ENCODE measurements around the gene NUP85. TPM values are rescaled to one million over a fixed set of nuclear protein-coding genes. Genes with fewer than 3 reads are reported as not detected.
A peak's percentile ranks its signal among the peaks of the same experiment; 100 is the strongest.

Gene NUP85
- total RNA-seq, 1 donor from 2014 or later, result 44.3 TPM

- H3K4me1 ChIP-seq (ENCODE audit: insufficient read depth, low read length), result no peaks in the 10 kb centered on the region
- Mint-ChIP-seq H3K27ac (ENCODE audit: unreplicated experiment) (no peak overlapping the region), H3K4me1 (ENCODE audit: low read depth, unreplicated experiment) (no peaks in the 10 kb centered on the region), H3K36me3 (ENCODE audit: low read depth, unreplicated experiment) (peaks cover 22% of the 10 kb centered on the region), H3K4me3 (ENCODE audit: unreplicated experiment) (no peak overlapping the region), H3K9me3 (ENCODE audit: unreplicated experiment) (no peaks in the 10 kb centered on the region), H3K27me3 (ENCODE audit: low read depth, unreplicated experiment) (no peaks in the 10 kb centered on the region)
- H3K79me2 ChIP-seq (ENCODE audit: insufficient read depth, low read length), result peaks cover 8% of the 10 kb centered on the region
- no peaks in the 10 kb centered on the region for H3K9me3 ChIP-seq (ENCODE audit: insufficient read depth, low read depth, low read length)
- H3K4me3 ChIP-seq (ENCODE audit: insufficient read depth, low read depth, low read length), result no peak overlapping the region
- H3K36me3 ChIP-seq (ENCODE audit: insufficient read depth, low read length), result peaks cover 41% of the 10 kb centered on the region
- no peak for DNase-seq (ENCODE audit: low read depth)
- no peak overlapping the region for H3K4me2 ChIP-seq (ENCODE audit: low read length)
- H3K9ac ChIP-seq (ENCODE audit: low read length), result no peak overlapping the region
- no peak for FAIRE-seq
- H2AFZ ChIP-seq (ENCODE audit: low read depth, low read length), result no peak overlapping the region
- TF ChIP-seq EZH2 (IDR thresholded peaks at IDR 0.05; ENCODE audit: insufficient read depth, low read length), result no peak
- TF ChIP-seq, protein P1, sequence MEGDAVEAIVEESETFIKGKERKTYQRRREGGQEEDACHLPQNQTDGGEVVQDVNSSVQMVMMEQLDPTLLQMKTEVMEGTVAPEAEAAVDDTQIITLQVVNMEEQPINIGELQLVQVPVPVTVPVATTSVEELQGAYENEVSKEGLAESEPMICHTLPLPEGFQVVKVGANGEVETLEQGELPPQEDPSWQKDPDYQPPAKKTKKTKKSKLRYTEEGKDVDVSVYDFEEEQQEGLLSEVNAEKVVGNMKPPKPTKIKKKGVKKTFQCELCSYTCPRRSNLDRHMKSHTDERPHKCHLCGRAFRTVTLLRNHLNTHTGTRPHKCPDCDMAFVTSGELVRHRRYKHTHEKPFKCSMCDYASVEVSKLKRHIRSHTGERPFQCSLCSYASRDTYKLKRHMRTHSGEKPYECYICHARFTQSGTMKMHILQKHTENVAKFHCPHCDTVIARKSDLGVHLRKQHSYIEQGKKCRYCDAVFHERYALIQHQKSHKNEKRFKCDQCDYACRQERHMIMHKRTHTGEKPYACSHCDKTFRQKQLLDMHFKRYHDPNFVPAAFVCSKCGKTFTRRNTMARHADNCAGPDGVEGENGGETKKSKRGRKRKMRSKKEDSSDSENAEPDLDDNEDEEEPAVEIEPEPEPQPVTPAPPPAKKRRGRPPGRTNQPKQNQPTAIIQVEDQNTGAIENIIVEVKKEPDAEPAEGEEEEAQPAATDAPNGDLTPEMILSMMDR (IDR thresholded peaks at IDR 0.05; ENCODE audit: insufficient read depth, low read depth, low read length), result no peak
- peaks cover 16% of the 10 kb centered on the region for H4K20me1 ChIP-seq (ENCODE audit: insufficient read depth, low read length)
- H3K27me3 ChIP-seq (ENCODE audit: insufficient read depth, low read length), result no peaks in the 10 kb centered on the region
- no peak overlapping the region for H3K27ac ChIP-seq (ENCODE audit: low read depth, low read length)
Observed at GRCh38 chr17:75218131-75218530, 12.7 kb downstream of the NUP85 start.

DNA sequence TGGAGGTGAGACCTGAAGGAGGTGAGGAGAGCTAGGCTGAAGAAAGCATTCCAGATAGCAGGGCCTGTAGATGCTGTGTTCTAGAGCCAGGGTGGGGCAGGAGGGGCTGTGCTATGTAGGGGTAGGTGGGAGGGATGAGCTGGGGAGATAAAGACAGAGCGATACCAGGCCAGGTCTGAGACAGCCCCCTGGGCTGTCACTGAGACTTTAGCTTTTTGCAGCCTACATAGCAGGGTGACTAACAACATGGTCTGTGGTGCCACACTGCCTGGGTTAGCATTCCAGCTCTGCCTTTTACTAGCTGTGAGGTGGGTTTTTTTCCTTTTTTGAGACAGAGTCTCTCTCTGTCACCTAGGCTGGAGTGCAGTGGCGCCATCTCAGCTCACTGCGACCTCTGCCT lies 14.3 kb downstream of the NUP85 start:
- H3K9me3 ChIP-seq (ENCODE audit: insufficient read depth, low read depth, low read length), result no peaks in the 10 kb centered on the region
- no peak overlapping the region for H2AFZ ChIP-seq (ENCODE audit: low read depth, low read length)
- no peak overlapping the region for H3K27ac ChIP-seq (ENCODE audit: low read depth, low read length)
- no peaks in the 10 kb centered on the region for H3K4me1 Mint-ChIP-seq (ENCODE audit: low read depth, unreplicated experiment)
- H3K4me2 ChIP-seq (ENCODE audit: low read length), result no peak overlapping the region
- H3K79me2 ChIP-seq (ENCODE audit: insufficient read depth, low read length), result peaks cover 8% of the 10 kb centered on the region
- H3K27ac Mint-ChIP-seq (ENCODE audit: unreplicated experiment), result no peak overlapping the region
- H3K4me3 Mint-ChIP-seq (ENCODE audit: unreplicated experiment), result peak overlapping the region; percentile 57
- H3K9ac ChIP-seq (ENCODE audit: low read length), result no peak overlapping the region
- H3K36me3 Mint-ChIP-seq (ENCODE audit: low read depth, unreplicated experiment), result peaks cover 22% of the 10 kb centered on the region
- H3K27me3 Mint-ChIP-seq (ENCODE audit: low read depth, unreplicated experiment), result no peaks in the 10 kb centered on the region
- H3K4me3 ChIP-seq (ENCODE audit: insufficient read depth, low read depth, low read length), result no peak overlapping the region
- DNase-seq (ENCODE audit: low read depth), result no peak
- peaks cover 37% of the 10 kb centered on the region for H3K36me3 ChIP-seq (ENCODE audit: insufficient read depth, low read length)
- peaks cover 16% of the 10 kb centered on the region for H4K20me1 ChIP-seq (ENCODE audit: insufficient read depth, low read length)
- no peak for FAIRE-seq
- no peaks in the 10 kb centered on the region for H3K27me3 ChIP-seq (ENCODE audit: insufficient read depth, low read length)
- no peak for TF ChIP-seq EZH2 (IDR thresholded peaks at IDR 0.05; ENCODE audit: insufficient read depth, low read length)
- TF ChIP-seq, protein P1 (IDR thresholded peaks at IDR 0.05; ENCODE audit: insufficient read depth, low read depth, low read length), result no peak
- H3K9me3 Mint-ChIP-seq (ENCODE audit: unreplicated experiment), result no peaks in the 10 kb centered on the region
- H3K4me1 ChIP-seq (ENCODE audit: insufficient read depth, low read length), result no peaks in the 10 kb centered on the region

GRCh38 chr17:75225016-75225415 lies 19.5 kb downstream of the NUP85 start:
- no peaks in the 10 kb centered on the region for H3K9me3 ChIP-seq (ENCODE audit: insufficient read depth, low read depth, low read length)
- TF ChIP-seq EZH2 (IDR thresholded peaks at IDR 0.05; ENCODE audit: insufficient read depth, low read length), result no peak
- TF ChIP-seq, protein P1 (IDR thresholded peaks at IDR 0.05; ENCODE audit: insufficient read depth, low read depth, low read length), result no peak
- FAIRE-seq (no peak), DNase-seq (ENCODE audit: low read depth) (no peak)
- no peak overlapping the region for H3K27ac ChIP-seq (ENCODE audit: low read depth, low read length)
- Mint-ChIP-seq H3K27ac (ENCODE audit: unreplicated experiment) (no peak overlapping the region), H3K4me3 (ENCODE audit: unreplicated experiment) (no peak overlapping the region), H3K36me3 (ENCODE audit: low read depth, unreplicated experiment) (peaks cover 15% of the 10 kb centered on the region), H3K27me3 (ENCODE audit: low read depth, unreplicated experiment) (no peaks in the 10 kb centered on the region), H3K4me1 (ENCODE audit: low read depth, unreplicated experiment) (no peaks in the 10 kb centered on the region), H3K9me3 (ENCODE audit: unreplicated experiment) (no peaks in the 10 kb centered on the region)
- peaks cover 11% of the 10 kb centered on the region for H3K79me2 ChIP-seq (ENCODE audit: insufficient read depth, low read length)
- H3K4me2 ChIP-seq (ENCODE audit: low read length), result no peak overlapping the region
- H2AFZ ChIP-seq (ENCODE audit: low read depth, low read length), result no peak overlapping the region
- no peak overlapping the region for H3K9ac ChIP-seq (ENCODE audit: low read length)
- H3K36me3 ChIP-seq (ENCODE audit: insufficient read depth, low read length), result peaks cover 44% of the 10 kb centered on the region
- no peak overlapping the region for H3K4me3 ChIP-seq (ENCODE audit: insufficient read depth, low read depth, low read length)
- peaks cover 14% of the 10 kb centered on the region for H4K20me1 ChIP-seq (ENCODE audit: insufficient read depth, low read length)
- H3K27me3 ChIP-seq (ENCODE audit: insufficient read depth, low read length), result no peaks in the 10 kb centered on the region
- no peaks in the 10 kb centered on the region for H3K4me1 ChIP-seq (ENCODE audit: insufficient read depth, low read length)
